ENCODE data around the gene OBP2B.
"Not testable (repeated sequence)": the region's sequence is repeated elsewhere in the genome, so short reads cannot be mapped to it uniquely, and the experiment has no call there.

The OBP2B gene

GRCh38 chr9:133249337-133249736 lies 40.3 kb upstream of the OBP2B start:
- H3K36me3 ChIP-seq (ENCODE audit: control insufficient read depth, insufficient read depth, low read length): no peaks in the 10 kb centered on the region
- H3K27ac ChIP-seq (ENCODE audit: low read depth, low read length): no peak overlapping the region
- H3K4me1 ChIP-seq (ENCODE audit: control insufficient read depth, insufficient read depth, low read length): no peaks in the 10 kb centered on the region
- no peaks in the 10 kb centered on the region for H3K27me3 ChIP-seq (ENCODE audit: control insufficient read depth, insufficient read depth, low read length)
- no peak overlapping the region for H3K4me3 ChIP-seq (ENCODE audit: low read length)
- H3K9ac ChIP-seq (ENCODE audit: low read length): no peak overlapping the region

DNA sequence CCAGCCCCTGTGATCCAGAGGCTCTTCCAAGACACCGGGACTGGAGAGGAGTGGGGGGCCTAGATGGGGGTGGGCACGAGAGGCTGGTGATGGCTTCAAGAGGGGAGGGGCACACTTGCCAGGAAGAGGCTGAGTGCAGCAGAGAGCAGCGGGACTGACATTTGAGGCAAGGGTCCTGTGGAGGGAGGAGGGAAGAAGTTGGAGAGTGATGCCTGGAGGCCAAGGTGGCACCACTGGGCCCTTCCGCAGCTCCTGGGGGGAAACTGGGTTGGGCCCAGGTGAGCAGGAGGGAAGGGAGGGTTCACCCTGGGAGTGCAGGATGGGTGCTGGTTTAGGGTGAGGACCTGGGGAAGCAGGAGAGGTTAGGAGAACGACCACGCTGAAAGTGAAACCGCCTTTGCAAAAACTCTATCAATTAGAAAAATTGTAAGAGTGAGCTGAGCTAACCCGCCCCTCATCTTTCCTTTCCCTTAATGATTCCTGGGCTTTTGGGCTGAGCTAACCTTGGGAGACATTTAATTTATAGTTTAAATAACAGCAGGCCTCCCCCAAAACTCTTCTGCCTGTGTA lies 39.8 kb upstream of the OBP2B start:
- no peak overlapping the region for H3K4me3 ChIP-seq (ENCODE audit: low read length)
- H3K9ac ChIP-seq (ENCODE audit: low read length): no peak overlapping the region
- no peak overlapping the region for H3K27ac ChIP-seq (ENCODE audit: low read depth, low read length)
- no peaks in the 10 kb centered on the region for H3K36me3 ChIP-seq (ENCODE audit: control insufficient read depth, insufficient read depth, low read length)
- H3K4me1 ChIP-seq (ENCODE audit: control insufficient read depth, insufficient read depth, low read length): no peaks in the 10 kb centered on the region
- no peaks in the 10 kb centered on the region for H3K27me3 ChIP-seq (ENCODE audit: control insufficient read depth, insufficient read depth, low read length)

DNA sequence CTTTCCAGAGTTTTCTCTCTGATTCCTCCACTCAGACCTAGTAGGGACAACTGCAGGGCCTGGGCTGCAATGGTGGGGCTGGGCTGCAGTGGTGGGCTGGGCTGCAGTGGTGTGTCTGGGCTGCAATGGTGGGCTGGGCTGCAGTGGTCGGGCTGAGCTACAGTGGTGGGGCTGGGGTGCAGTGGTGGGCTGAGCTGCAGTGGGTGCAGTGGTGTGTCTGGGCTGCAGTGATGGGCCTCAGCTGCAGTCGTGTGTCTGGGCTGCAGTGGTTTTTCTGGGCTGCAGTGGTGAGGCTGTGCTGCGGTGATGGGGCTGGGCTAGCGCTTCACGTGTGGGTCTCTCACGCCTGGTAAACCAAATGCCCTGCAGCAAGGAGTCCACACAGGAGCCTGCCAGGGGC lies 38.6 kb upstream of the OBP2B start:
- no peaks in the 10 kb centered on the region for H3K27me3 ChIP-seq (ENCODE audit: control insufficient read depth, insufficient read depth, low read length)
- H3K4me1 ChIP-seq (ENCODE audit: control insufficient read depth, insufficient read depth, low read length): no peaks in the 10 kb centered on the region
- no peaks in the 10 kb centered on the region for H3K36me3 ChIP-seq (ENCODE audit: control insufficient read depth, insufficient read depth, low read length)
- H3K4me3 ChIP-seq (ENCODE audit: low read length): no peak overlapping the region
- no peak overlapping the region for H3K9ac ChIP-seq (ENCODE audit: low read length)
- H3K27ac ChIP-seq (ENCODE audit: low read depth, low read length): no peak overlapping the region

DNA sequence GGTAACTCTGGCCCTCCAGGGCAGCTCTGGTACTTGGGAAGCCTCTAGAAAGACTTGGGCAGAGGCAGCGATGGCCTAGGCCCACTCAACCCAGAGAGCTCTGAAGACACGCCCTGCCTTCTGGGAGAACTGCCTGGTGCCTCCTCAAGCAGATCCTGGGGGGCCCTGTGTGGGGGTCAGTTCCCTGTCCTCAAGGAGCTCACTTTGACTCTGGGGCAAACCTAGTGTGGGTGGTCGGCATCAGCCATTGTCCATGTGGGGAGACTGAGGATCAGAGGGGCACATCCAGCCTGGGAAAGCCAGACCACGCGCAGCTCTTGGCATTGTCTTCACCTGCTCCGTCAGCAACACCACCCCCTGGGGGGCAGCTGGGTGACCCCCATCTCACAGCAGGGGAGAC lies 37.9 kb upstream of the OBP2B start:
- no peaks in the 10 kb centered on the region for H3K4me1 ChIP-seq (ENCODE audit: control insufficient read depth, insufficient read depth, low read length)
- no peaks in the 10 kb centered on the region for H3K36me3 ChIP-seq (ENCODE audit: control insufficient read depth, insufficient read depth, low read length)
- H3K4me3 ChIP-seq (ENCODE audit: low read length): no peak overlapping the region
- H3K27me3 ChIP-seq (ENCODE audit: control insufficient read depth, insufficient read depth, low read length): no peaks in the 10 kb centered on the region
- no peak overlapping the region for H3K27ac ChIP-seq (ENCODE audit: low read depth, low read length)
- no peak overlapping the region for H3K9ac ChIP-seq (ENCODE audit: low read length)

GRCh38 chr9:133246562-133246961 lies 37.5 kb upstream of the OBP2B start:
- H3K27ac ChIP-seq (ENCODE audit: low read depth, low read length): no peak overlapping the region
- no peak overlapping the region for H3K9ac ChIP-seq (ENCODE audit: low read length)
- H3K4me1 ChIP-seq (ENCODE audit: control insufficient read depth, insufficient read depth, low read length): no peaks in the 10 kb centered on the region
- no peaks in the 10 kb centered on the region for H3K36me3 ChIP-seq (ENCODE audit: control insufficient read depth, insufficient read depth, low read length)
- H3K4me3 ChIP-seq (ENCODE audit: low read length): no peak overlapping the region
- H3K27me3 ChIP-seq (ENCODE audit: control insufficient read depth, insufficient read depth, low read length): no peaks in the 10 kb centered on the region

DNA sequence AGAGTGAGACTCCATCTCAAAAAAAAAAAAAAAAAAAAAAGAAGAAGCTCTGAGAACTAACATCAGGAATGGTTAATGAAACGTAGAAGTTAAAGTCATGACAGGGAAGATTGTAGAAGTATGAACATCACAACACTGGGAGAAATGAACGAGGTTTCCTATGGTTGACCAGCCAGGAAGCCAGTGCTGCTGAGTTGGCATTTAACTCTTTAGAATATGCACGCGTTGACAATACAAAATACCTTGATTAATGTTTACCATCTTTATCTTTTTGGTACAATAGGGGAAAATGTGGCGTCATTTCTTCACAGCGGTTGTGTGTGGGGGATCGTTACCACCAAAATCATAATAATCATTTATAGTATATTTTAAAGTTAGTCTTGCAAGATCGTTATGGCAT lies 33.9 kb upstream of the OBP2B start:
- Histone ChIP-seq H3K4me1 (ENCODE audit: control insufficient read depth, insufficient read depth, low read length) (no peaks in the 10 kb centered on the region), H3K9ac (ENCODE audit: low read length) (no peak overlapping the region), H3K27ac (ENCODE audit: low read depth, low read length) (no peak overlapping the region), H3K4me3 (ENCODE audit: low read length) (no peak overlapping the region), H3K27me3 (ENCODE audit: control insufficient read depth, insufficient read depth, low read length) (no peaks in the 10 kb centered on the region), H3K36me3 (ENCODE audit: control insufficient read depth, insufficient read depth, low read length) (no peaks in the 10 kb centered on the region)

DNA sequence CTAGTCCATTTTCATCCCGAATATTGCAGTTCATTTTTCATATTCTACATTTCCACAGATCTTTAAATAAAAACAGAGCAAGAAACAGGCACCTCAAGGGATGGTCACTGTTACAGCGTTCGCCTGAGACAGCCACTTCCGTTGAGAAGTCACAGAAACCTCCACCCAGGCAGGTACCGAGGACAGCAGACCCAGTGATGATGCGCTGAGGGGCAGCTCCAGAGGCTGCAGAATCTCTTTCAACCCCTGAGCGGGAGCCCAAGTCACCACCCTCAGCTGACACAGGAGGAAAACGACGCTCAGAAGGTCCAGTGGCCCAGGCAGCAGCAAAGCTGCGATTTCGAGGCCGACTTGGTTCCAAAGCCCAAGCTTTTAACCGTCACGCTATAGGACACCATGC lies 33.2 kb upstream of the OBP2B start:
- no peak overlapping the region for H3K9ac ChIP-seq (ENCODE audit: low read length)
- no peak overlapping the region for H3K4me3 ChIP-seq (ENCODE audit: low read length)
- H3K36me3 ChIP-seq (ENCODE audit: control insufficient read depth, insufficient read depth, low read length): no peaks in the 10 kb centered on the region
- no peak overlapping the region for H3K27ac ChIP-seq (ENCODE audit: low read depth, low read length)
- no peaks in the 10 kb centered on the region for H3K4me1 ChIP-seq (ENCODE audit: control insufficient read depth, insufficient read depth, low read length)
- no peaks in the 10 kb centered on the region for H3K27me3 ChIP-seq (ENCODE audit: control insufficient read depth, insufficient read depth, low read length)

- Histone ChIP-seq H3K4me1 (ENCODE audit: control insufficient read depth, insufficient read depth, low read length) (no peaks in the 10 kb centered on the region), H3K36me3 (ENCODE audit: control insufficient read depth, insufficient read depth, low read length) (no peaks in the 10 kb centered on the region), H3K4me3 (ENCODE audit: low read length) (peak overlapping the region; percentile 68), H3K9ac (ENCODE audit: low read length) (no peak overlapping the region), H3K27ac (ENCODE audit: low read depth, low read length) (no peak overlapping the region), H3K27me3 (ENCODE audit: control insufficient read depth, insufficient read depth, low read length) (no peaks in the 10 kb centered on the region)
Observed at GRCh38 chr9:133239533-133240090, 30.6 kb upstream of the OBP2B start.

DNA sequence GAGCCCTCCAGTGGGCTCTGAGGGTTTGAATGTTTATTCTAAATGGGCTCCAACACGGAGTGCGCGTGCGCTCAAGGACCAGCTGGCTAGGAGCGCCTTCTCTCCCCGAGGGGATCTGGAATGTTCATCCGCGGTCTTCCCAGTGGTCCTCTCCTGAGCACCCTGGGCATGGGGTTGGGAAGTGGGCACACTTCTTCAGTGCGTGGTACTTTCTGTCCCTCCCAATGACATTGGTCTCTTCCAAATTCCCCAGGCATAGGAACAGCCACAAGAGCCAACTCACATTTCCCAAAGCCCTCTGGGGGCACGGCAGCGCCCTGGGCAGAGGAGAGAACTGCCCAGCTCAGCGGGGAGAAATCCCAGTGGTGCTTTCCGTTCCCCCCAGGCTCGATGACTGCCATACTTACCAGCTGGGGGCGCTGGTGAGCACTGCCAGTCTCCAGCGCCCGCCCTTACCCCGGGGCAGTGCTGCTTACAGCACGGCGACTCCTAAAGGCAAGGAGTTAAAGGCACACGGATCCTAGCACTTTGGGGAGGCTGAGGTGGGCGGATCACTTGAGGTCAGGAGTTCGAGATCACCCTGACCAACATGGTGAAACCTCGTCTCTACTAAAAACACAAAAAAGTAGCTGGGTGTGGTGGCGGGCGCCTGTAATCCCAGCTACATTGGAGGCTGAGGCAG lies 29.9 kb upstream of the OBP2B start:
- H3K4me3 ChIP-seq (ENCODE audit: low read length): peak overlapping the region; percentile 68
- no peaks in the 10 kb centered on the region for H3K36me3 ChIP-seq (ENCODE audit: control insufficient read depth, insufficient read depth, low read length)
- no peaks in the 10 kb centered on the region for H3K4me1 ChIP-seq (ENCODE audit: control insufficient read depth, insufficient read depth, low read length)
- H3K27me3 ChIP-seq (ENCODE audit: control insufficient read depth, insufficient read depth, low read length): no peaks in the 10 kb centered on the region
- H3K27ac ChIP-seq (ENCODE audit: low read depth, low read length): no peak overlapping the region
- H3K9ac ChIP-seq (ENCODE audit: low read length): peak overlapping the region; percentile 62

- Histone ChIP-seq H3K4me3 (ENCODE audit: low read length) (peak overlapping the region; percentile 68), H3K9ac (ENCODE audit: low read length) (peak overlapping the region; percentile 62), H3K4me1 (ENCODE audit: control insufficient read depth, insufficient read depth, low read length) (no peaks in the 10 kb centered on the region), H3K27ac (ENCODE audit: low read depth, low read length) (no peak overlapping the region), H3K27me3 (ENCODE audit: control insufficient read depth, insufficient read depth, low read length) (no peaks in the 10 kb centered on the region), H3K36me3 (ENCODE audit: control insufficient read depth, insufficient read depth, low read length) (no peaks in the 10 kb centered on the region)
Observed at GRCh38 chr9:133238272-133238850, 29.3 kb upstream of the OBP2B start.

DNA sequence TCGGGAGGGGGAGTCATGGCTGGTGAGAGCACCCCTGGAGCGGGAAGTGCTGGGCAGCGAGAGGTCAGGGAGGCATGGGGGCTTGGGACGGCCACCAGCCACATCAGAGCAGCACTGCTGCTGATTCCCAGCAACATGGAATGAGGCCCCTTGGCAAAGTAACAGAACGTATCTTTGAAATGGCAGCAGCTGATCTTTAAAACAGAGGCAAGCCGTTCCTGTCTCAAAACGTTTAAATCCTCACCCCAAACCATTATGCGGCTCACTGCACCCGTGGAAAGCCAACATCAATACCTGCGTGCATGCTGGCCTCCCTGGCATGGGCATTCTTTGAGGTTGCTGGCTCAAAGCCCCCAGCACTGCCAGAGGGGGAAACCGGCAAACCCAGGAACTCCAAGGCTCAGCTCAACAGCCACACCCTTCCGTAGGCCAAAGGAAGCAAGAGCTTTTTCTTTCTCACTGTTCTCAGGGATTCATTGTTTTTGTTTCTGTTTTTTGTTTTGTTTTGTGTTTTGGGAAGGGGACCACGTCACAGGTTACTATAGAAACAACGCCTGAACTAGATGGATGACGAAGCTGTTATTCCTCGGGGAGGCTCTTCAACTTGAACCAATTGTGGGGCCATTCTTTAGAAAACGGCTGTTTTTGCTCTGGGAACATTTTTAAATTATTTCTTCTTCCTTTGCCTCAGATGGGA lies 28.1 kb upstream of the OBP2B start:
- H3K9ac ChIP-seq (ENCODE audit: low read length): no peak overlapping the region
- no peaks in the 10 kb centered on the region for H3K27me3 ChIP-seq (ENCODE audit: control insufficient read depth, insufficient read depth, low read length)
- no peaks in the 10 kb centered on the region for H3K36me3 ChIP-seq (ENCODE audit: control insufficient read depth, insufficient read depth, low read length)
- no peaks in the 10 kb centered on the region for H3K4me1 ChIP-seq (ENCODE audit: control insufficient read depth, insufficient read depth, low read length)
- H3K4me3 ChIP-seq (ENCODE audit: low read length): no peak overlapping the region
- no peak overlapping the region for H3K27ac ChIP-seq (ENCODE audit: low read depth, low read length)

DNA sequence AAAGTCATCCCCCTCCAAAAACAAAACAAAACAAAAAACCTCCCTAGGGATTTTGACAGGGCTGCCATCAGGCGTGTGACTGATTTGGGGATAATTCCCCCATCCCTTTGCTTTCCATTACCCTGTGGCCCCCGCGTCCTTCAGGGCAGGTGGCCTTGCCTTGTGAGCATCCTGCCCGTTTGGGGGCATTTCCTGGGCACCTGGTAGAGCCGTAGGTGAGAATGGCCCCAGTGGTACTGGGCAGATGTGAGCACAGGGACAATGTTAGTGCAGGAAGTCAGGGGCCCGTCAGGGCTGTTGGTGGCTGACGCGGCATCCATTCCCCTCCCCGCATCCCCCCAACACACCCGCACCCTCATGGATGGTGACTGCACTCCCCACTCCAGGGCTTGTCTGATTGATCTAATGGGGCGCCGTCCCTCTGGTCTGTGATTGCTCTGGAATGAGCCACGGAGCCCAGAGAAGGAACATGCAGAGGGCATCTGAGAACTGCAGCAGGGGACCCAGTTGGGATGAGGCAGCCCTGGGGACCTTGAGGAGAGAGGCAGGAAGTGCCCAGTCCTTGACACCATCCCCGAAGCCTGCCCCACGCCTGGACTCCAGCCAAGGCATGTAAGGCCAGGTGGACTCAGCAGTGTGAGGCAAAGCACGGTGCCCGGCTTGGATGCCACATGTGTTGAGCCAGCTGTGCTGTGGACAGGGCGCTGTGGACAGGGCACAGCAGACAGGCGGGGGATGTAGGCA lies 27.4 kb upstream of the OBP2B start:
- H3K9ac ChIP-seq (ENCODE audit: low read length); H3K4me3 ChIP-seq (ENCODE audit: low read length); H3K27me3 ChIP-seq (ENCODE audit: control insufficient read depth, insufficient read depth, low read length); H3K36me3 ChIP-seq (ENCODE audit: control insufficient read depth, insufficient read depth, low read length); H3K4me1 ChIP-seq (ENCODE audit: control insufficient read depth, insufficient read depth, low read length); H3K27ac ChIP-seq (ENCODE audit: low read depth, low read length): not testable (repeated sequence)
